GDM1 (cell line): Measurements from ENCODE around the gene MYPOP.
"Not testable (repeated sequence)": the region's sequence is repeated elsewhere in the genome, so short reads cannot be mapped to it uniquely, and the experiment has no call there.

ENCODE experiments used
- DNase-seq: peaks from one replicate; lab custom pipeline; 2025; lab: John Stamatoyannopoulos, UW

MYPOP gene

GRCh38 chr19:45883586-45883880 is 18.9 kb downstream of the MYPOP start:
- no peak for DNase-seq

GRCh38 chr19:45882652-45883585 is 19.5 kb downstream of the MYPOP start:
- DNase-seq, result peak; percentile 80

- DNase-seq, result no peak
These were observed 20.4 kb downstream of the MYPOP start for GRCh38 chr19:45881909-45882528.

GRCh38 chr19:45881082-45881908 is 21.1 kb downstream of the MYPOP start:
- DNase-seq, result no peak

GRCh38 chr19:45879971-45880370 is 22.4 kb downstream of the MYPOP start:
- no peak for DNase-seq

- DNase-seq, result no peak
These were observed 23.4 kb downstream of the MYPOP start for GRCh38 chr19:45879055-45879454.

- DNase-seq, result no peak
These were observed 24.2 kb downstream of the MYPOP start for GRCh38 chr19:45878043-45878794.

GRCh38 chr19:45876411-45877197 is 25.8 kb downstream of the MYPOP start:
- peak; percentile 65 for DNase-seq

- DNase-seq, result no peak
These were observed 26.3 kb downstream of the MYPOP start for GRCh38 chr19:45876161-45876410.

- DNase-seq, result no peak
These were observed 27.8 kb downstream of the MYPOP start for GRCh38 chr19:45874620-45874966.

GRCh38 chr19:45873219-45873772 is 29.1 kb downstream of the MYPOP start:
- no peak for DNase-seq

- no peak for DNase-seq
These were observed 30.1 kb downstream of the MYPOP start for GRCh38 chr19:45872095-45872919.

- no peak for DNase-seq
These were observed 31.6 kb downstream of the MYPOP start for GRCh38 chr19:45870798-45871197.

- not testable (repeated sequence) for DNase-seq
These were observed 35.2 kb downstream of the MYPOP start for GRCh38 chr19:45867241-45867640.

- DNase-seq, result no peak
These were observed 35.8 kb downstream of the MYPOP start for GRCh38 chr19:45866400-45867176.

GRCh38 chr19:45865269-45865948 is 37.0 kb downstream of the MYPOP start:
- no peak for DNase-seq

GRCh38 chr19:45864629-45865082 is 37.8 kb downstream of the MYPOP start:
- DNase-seq, result no peak

- DNase-seq, result no peak
These were observed 38.4 kb downstream of the MYPOP start, which contains the start of gene FOXA3 for GRCh38 chr19:45863840-45864628. TSS of gene FOXA3 (plus strand) at chr19:45864326. CDS start at chr19:45864457, 131 bp downstream.
